A673 (cell line): ENCODE results near the gene CGNL1.

Experiments used
- EZH2 ChIP-seq: fragments of 200-600 bp; sonication (generic); IDR thresholded peaks from 2 replicates; pipeline ENCODE4 v1.6.1; 2017; ENCODE audit warnings: borderline replicate concordance, low read depth, mild to moderate bottlenecking, mixed read lengths, antibody characterized with exemption, low read length; ENCODE audit not compliant: poor library complexity, severe bottlenecking
- TF ChIP-seq, protein P1 (sequence below): fragments of 300-800, 200-600 bp; sonication (generic); conservative IDR thresholded peaks from 2 replicates; pipeline ENCODE4 v1.5.1; 2017; ENCODE audit warnings: low read depth, mild to moderate bottlenecking, antibody characterized with exemption, low read length, moderate library complexity, mixed read lengths

DNA sequence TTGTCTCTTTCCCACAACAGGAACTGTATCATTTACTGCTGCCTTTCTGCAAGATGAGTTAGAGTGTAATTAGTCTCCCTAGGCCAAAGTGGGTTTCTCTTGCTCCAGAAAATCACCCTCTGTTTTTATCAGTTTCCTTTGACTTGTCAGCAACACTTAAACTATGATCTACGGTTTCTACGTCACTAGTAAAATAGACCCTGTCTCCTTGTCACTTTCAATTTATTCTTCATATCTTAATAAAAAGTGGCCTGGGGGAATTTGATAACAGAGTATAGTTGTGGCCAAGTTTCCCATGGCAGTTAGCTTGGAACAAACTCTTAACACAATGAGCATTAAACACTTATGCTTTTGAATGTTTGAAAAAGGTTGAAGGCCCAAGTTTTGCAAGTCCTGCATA is 79.6 kb downstream of the CGNL1 start:
- TF ChIP-seq EZH2: no peak
- TF ChIP-seq, protein P1, sequence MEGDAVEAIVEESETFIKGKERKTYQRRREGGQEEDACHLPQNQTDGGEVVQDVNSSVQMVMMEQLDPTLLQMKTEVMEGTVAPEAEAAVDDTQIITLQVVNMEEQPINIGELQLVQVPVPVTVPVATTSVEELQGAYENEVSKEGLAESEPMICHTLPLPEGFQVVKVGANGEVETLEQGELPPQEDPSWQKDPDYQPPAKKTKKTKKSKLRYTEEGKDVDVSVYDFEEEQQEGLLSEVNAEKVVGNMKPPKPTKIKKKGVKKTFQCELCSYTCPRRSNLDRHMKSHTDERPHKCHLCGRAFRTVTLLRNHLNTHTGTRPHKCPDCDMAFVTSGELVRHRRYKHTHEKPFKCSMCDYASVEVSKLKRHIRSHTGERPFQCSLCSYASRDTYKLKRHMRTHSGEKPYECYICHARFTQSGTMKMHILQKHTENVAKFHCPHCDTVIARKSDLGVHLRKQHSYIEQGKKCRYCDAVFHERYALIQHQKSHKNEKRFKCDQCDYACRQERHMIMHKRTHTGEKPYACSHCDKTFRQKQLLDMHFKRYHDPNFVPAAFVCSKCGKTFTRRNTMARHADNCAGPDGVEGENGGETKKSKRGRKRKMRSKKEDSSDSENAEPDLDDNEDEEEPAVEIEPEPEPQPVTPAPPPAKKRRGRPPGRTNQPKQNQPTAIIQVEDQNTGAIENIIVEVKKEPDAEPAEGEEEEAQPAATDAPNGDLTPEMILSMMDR: no peak
